Right ventricle myocardium inferior (tissue), 1 donor: ENCODE data around the gene PRKCE. TPM values are rescaled to one million over a fixed set of nuclear protein-coding genes. Genes with fewer than 3 reads are reported as not detected.

ENCODE experiments used
- ATAC-seq: fragments of 200-7000 bp; cut with Tn5 transposase; one replicate; pipeline ENCODE4 v1.9.1; 2020; ENCODE audit warnings: mild to moderate bottlenecking, moderate library complexity
- DNase-seq: peaks from one replicate; pipeline ENCODE4 v3.0.0; 2021; ENCODE audit errors: missing footprints
- intact Hi-C: fragments of 100-400 bp; cut with DNase I; formaldehyde crosslinking; loops from one replicate; pipeline ENCODE4 v1.11.0; 2022
- total RNA-seq: library from RNA; stranded (reverse); fragmentation: NEBNext Ultra II Directional; extraction: Animal tissue kit (Norgen Biotek cat#: 25700); gene quantifications from one replicate; pipeline ENCODE4 v1.2.1, GENCODE V29; 2021
- donor health status: DM: no; HTN: yes; CAD: no; lungs with severe emphysema.

The PRKCE gene
- total RNA-seq, 1 donor from 2014 or later: 17.8 TPM

GRCh38 chr2:46236006-46236875 lies 584.8 kb downstream of the PRKCE start:
- no peak for ATAC-seq
- DNase-seq: no peak
- intact Hi-C loops: no loop called here

- intact Hi-C loops: no loop called here
- ATAC-seq (no peak), DNase-seq (no peak)
These were observed 585.7 kb downstream of the PRKCE start for GRCh38 chr2:46236876-46237859.

Other genes with a start within 250 kb of the PRKCE start
- 7.7 TPM for gene SRBD1, start 40.4 kb upstream of the PRKCE start, total RNA-seq